ENCODE measurements around the gene DNASE2.

Gene DNASE2

GRCh38 chr19:12841094-12841493 is 40.2 kb downstream of the DNASE2 start:
- Histone ChIP-seq H4K20me1 (ENCODE audit: low read depth, low read length) (no peaks in the 10 kb centered on the region), H3K79me2 (ENCODE audit: insufficient read depth, low read length) (0 out of 2 replicates have a peak, but pooled peaks cover 4% of the 10 kb centered on the region), H3K9me3 (ENCODE audit: insufficient read depth, low read length) (no peaks in the 10 kb centered on the region), H3K27ac (ENCODE audit: low read depth, low read length) (no peak overlapping the region), H3K4me3 (ENCODE audit: insufficient read depth, low read length, poor library complexity, severe bottlenecking) (no peak overlapping the region), H3K27me3 (ENCODE audit: low read length) (no peaks in the 10 kb centered on the region), H3F3A (ENCODE audit: insufficient read depth) (peaks cover 15% of the 10 kb centered on the region), H3K9ac (ENCODE audit: low read length) (no peak overlapping the region), H3K9me2 (replicated peaks; ENCODE audit: insufficient read depth, low read length) (no peaks in the 10 kb centered on the region), H3K4me2 (ENCODE audit: low read depth, low read length, poor library complexity, severe bottlenecking) (no peak overlapping the region), H2AFZ (ENCODE audit: low read depth, low read length, severe bottlenecking) (no peak overlapping the region), H3K36me3 (ENCODE audit: low read length) (no peaks in the 10 kb centered on the region)
- TF ChIP-seq EZH2phosphoT487 (conservative IDR thresholded peaks at IDR 0.05; ENCODE audit: low read length) = no peak
- TF ChIP-seq CTCF (IDR thresholded peaks at IDR 0.05; ENCODE audit: insufficient read depth, low read length, poor library complexity, severe bottlenecking) = no peak

GRCh38 chr19:12840091-12841079 is 40.9 kb downstream of the DNASE2 start:
- Histone ChIP-seq H3F3A (ENCODE audit: insufficient read depth) (peaks cover 15% of the 10 kb centered on the region), H3K27me3 (ENCODE audit: low read length) (no peaks in the 10 kb centered on the region), H3K79me2 (ENCODE audit: insufficient read depth, low read length) (0 out of 2 replicates have a peak, but pooled peaks cover 4% of the 10 kb centered on the region), H3K36me3 (ENCODE audit: low read length) (no peaks in the 10 kb centered on the region), H3K9ac (ENCODE audit: low read length) (no peak overlapping the region), H2AFZ (ENCODE audit: low read depth, low read length, severe bottlenecking) (no peak overlapping the region), H4K20me1 (ENCODE audit: low read depth, low read length) (no peaks in the 10 kb centered on the region), H3K4me3 (ENCODE audit: insufficient read depth, low read length, poor library complexity, severe bottlenecking) (no peak overlapping the region), H3K27ac (ENCODE audit: low read depth, low read length) (no peak overlapping the region), H3K9me2 (replicated peaks; ENCODE audit: insufficient read depth, low read length) (no peaks in the 10 kb centered on the region), H3K4me2 (ENCODE audit: low read depth, low read length, poor library complexity, severe bottlenecking) (no peak overlapping the region), H3K9me3 (ENCODE audit: insufficient read depth, low read length) (no peaks in the 10 kb centered on the region)
- TF ChIP-seq CTCF (IDR thresholded peaks at IDR 0.05; ENCODE audit: insufficient read depth, low read length, poor library complexity, severe bottlenecking) = no peak
- no peak for TF ChIP-seq EZH2phosphoT487 (conservative IDR thresholded peaks at IDR 0.05; ENCODE audit: low read length)

DNA sequence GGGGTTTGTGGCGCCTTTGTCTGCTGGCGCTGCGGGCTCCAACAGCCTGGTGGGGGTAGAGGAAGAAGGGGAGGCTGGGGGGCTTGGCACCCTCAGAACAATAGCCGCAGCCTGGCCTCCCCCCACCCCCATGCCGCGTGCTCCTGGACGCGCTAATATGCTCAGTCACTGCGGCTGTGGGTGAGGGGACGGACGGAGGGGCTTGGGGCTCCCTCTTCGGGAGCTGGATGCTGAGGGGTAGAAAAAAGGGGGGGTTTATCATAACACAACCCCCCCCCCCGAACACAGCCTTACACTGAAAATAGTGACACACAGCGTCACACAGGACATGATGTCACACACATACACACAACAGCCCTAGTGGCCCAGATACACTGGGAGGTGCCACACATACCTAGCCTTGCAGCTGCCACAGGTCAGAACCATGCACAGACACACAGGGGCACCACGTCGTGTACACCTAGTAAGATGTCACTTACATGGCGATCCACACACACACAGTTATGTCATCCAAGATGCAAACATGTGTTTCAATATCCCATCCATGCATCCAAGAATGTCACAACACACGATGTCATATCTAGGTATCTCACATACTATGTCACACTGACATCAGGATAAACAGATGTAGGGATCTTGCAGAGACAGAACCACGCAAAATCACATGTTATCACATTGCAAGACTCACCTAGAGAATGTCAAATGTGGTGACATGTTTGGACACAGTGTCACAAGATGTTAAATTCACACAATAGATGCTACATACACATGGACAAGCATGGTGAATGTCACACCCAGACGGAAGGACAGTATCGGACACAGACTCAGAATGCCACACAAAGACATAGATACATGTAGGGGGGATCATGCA is 42.1 kb downstream of the DNASE2 start:
- Histone ChIP-seq H3K27me3 (ENCODE audit: low read length) (no peaks in the 10 kb centered on the region), H3K27ac (ENCODE audit: low read depth, low read length) (peak overlapping the region; percentile 46), H3K9me2 (replicated peaks; ENCODE audit: insufficient read depth, low read length) (no peaks in the 10 kb centered on the region), H3K4me2 (ENCODE audit: low read depth, low read length, poor library complexity, severe bottlenecking) (peak overlapping the region; percentile 78), H3K36me3 (ENCODE audit: low read length) (no peaks in the 10 kb centered on the region), H3K4me3 (ENCODE audit: insufficient read depth, low read length, poor library complexity, severe bottlenecking) (peak overlapping the region; percentile 81), H3K79me2 (ENCODE audit: insufficient read depth, low read length) (0 out of 2 replicates have a peak, but pooled peaks cover 4% of the 10 kb centered on the region), H2AFZ (ENCODE audit: low read depth, low read length, severe bottlenecking) (peak overlapping the region; percentile 87), H3F3A (ENCODE audit: insufficient read depth) (peaks cover 19% of the 10 kb centered on the region), H4K20me1 (ENCODE audit: low read depth, low read length) (no peaks in the 10 kb centered on the region), H3K9me3 (ENCODE audit: insufficient read depth, low read length) (no peaks in the 10 kb centered on the region), H3K9ac (ENCODE audit: low read length) (peak overlapping the region; percentile 74)
- no peak for TF ChIP-seq CTCF (IDR thresholded peaks at IDR 0.05; ENCODE audit: insufficient read depth, low read length, poor library complexity, severe bottlenecking)
- TF ChIP-seq EZH2phosphoT487 (conservative IDR thresholded peaks at IDR 0.05; ENCODE audit: low read length) = no peak
